Stimulated activated CD4-positive, alpha-beta T cell treated with anti-CD3 and anti-CD28 coated beads, TNF-alpha, amount 100 ng/mL, for 24 hours (primary cell): ENCODE results near the gene ABHD10.
"Not testable (repeated sequence)": the region's sequence is repeated elsewhere in the genome, so short reads cannot be mapped to it uniquely, and the experiment has no call there.

Source experiments
- DNase-seq, 3 experiments: peaks; one replicate each; pipeline ENCODE4 v3.0.0-alpha.2; 2020; ENCODE audit warnings: low read depth in 3 of 3

ABHD10 gene

GRCh38 chr3:112032098-112032731 is 53.4 kb downstream of the ABHD10 start:
- DNase-seq, result no peak

GRCh38 chr3:112034436-112034835 is 55.6 kb downstream of the ABHD10 start, which contains the start of gene TMPRSS7:
Gene TMPRSS7 (plus strand): TSS chr3:112034736. CDS start chr3:112034846, 110 bp downstream.
- no peak for DNase-seq

DNA sequence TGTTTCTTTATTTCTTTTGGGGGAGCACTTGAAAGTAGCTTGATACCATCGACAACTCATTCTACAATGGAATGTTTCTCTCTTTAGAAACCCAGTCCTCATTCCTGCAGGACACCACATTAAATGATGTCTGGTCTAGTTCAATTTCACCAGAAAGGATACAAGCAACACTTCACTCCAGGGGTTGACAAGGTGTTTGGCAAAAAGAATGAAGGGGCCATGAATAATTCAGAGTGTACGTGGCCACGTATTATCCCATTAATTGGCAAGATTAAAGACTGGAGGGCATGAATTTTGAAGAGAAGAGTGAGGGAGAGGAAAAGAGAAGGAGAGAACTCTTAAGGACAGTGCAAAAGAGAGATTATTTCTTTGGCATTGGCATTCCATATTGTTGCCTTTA is 56.4 kb downstream of the ABHD10 start:
- no peak for DNase-seq

DNA sequence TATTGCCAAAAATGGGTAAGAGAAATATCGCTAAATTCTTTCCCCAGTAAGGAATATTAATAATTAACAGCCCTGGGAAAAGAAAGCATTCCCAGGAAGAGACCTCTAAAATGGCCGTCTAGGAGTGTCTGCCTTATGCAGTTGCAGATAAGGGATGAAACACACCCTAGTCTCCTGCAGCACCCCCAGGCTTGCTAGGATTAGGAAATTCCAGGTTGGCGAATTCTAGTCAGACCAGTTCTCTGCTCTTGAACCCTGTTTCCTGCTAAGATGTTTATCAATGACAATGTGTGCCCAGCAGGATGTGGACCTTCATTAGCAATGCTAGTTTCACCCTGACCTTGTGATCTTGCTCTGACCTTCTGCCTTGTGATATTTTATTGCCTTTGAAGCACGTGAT is 58.4 kb downstream of the ABHD10 start:
- DNase-seq, result not testable (repeated sequence)

- DNase-seq, result no peak
These were observed 60.0 kb downstream of the ABHD10 start for GRCh38 chr3:112038863-112039262.

- no peak for DNase-seq
These were observed 62.5 kb downstream of the ABHD10 start for GRCh38 chr3:112041321-112041720.

GRCh38 chr3:112042842-112043280 is 64.0 kb downstream of the ABHD10 start:
- no peak for DNase-seq
